Panc1 (cell line): ENCODE measurements around the gene MGA.

Source experiments
- POLR2AphosphoS5 ChIP-seq: IDR thresholded peaks from 2 replicates; pipeline ENCODE4 v1.6.1; 2012; ENCODE audit warnings: mild to moderate bottlenecking, low read depth, low read length, moderate library complexity
- SIN3A ChIP-seq: IDR thresholded peaks from 2 replicates; pipeline ENCODE4 v1.6.1; 2012; ENCODE audit warnings: low read depth, mild to moderate bottlenecking, low read length, moderate library complexity, borderline replicate concordance; ENCODE audit not compliant: insufficient read depth
- TCF7L2 ChIP-seq: IDR thresholded peaks from 2 replicates; pipeline ENCODE4 v1.6.1; 2011; ENCODE audit warnings: mild to moderate bottlenecking, low read depth, low read length, inconsistent platforms
- TF ChIP-seq, protein P1 (sequence below): fragments of 450-650 bp; IDR thresholded peaks from 2 replicates; pipeline ENCODE4 v1.5.1; 2017; ENCODE audit warnings: mild to moderate bottlenecking
- TF ChIP-seq, protein P2 (sequence below), 2 experiments: IDR thresholded peaks; 2 replicates each; pipeline ENCODE4 v1.6.1; 2011 to 2012; ENCODE audit warnings: low read depth in 2 of 2, control low read depth in 1 of 2, low read length in 1 of 2, mild to moderate bottlenecking in 1 of 2, moderate library complexity in 1 of 2; ENCODE audit not compliant: insufficient read depth in 1 of 2

DNA sequence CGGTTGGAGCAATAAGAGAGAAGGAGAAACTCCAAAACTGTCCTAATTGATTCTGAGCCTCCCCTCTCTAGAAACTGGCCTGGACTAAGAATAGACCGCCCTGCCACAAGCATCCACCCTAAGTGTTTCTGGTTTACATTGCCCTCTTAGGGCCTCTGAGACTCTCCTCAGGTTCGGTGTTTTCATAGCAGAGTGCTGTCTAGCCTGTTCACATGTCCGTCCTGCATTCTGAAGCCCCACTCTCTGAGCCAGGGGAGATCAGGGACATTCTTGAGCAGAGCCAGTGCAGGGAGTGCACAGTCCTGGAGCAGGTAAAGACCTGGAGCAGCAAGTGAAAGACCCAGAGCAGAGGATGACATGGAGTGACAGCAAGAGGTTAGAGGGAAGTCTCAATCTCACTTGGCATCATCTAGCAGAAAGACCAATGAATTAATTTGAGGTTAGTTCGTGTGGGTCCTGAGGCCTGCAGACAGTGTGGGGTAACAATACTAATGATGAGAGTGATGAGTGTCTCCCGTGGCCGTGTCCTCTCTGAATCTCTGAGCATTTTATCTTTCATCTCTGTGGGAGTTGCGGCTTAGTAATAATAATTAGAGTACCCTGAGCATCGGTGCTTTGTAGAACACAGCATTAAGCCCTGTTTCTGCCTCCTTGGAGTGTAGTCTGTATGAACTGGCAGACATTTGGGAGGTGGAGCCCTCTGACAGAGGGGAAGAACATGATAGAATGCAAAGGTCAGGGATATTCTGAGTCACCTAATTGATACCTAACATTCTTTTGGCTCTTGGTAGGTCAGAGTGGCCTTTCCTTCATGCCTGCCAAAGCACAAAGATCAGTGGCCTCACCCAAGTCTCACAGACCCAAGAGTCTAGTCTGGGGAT is 138.6 kb downstream of the MGA start:
- TF ChIP-seq, protein P1, sequence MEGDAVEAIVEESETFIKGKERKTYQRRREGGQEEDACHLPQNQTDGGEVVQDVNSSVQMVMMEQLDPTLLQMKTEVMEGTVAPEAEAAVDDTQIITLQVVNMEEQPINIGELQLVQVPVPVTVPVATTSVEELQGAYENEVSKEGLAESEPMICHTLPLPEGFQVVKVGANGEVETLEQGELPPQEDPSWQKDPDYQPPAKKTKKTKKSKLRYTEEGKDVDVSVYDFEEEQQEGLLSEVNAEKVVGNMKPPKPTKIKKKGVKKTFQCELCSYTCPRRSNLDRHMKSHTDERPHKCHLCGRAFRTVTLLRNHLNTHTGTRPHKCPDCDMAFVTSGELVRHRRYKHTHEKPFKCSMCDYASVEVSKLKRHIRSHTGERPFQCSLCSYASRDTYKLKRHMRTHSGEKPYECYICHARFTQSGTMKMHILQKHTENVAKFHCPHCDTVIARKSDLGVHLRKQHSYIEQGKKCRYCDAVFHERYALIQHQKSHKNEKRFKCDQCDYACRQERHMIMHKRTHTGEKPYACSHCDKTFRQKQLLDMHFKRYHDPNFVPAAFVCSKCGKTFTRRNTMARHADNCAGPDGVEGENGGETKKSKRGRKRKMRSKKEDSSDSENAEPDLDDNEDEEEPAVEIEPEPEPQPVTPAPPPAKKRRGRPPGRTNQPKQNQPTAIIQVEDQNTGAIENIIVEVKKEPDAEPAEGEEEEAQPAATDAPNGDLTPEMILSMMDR: no peak
- TF ChIP-seq TCF7L2 (no peak), POLR2AphosphoS5 (no peak), SIN3A (no peak)
- TF ChIP-seq, protein P2, sequence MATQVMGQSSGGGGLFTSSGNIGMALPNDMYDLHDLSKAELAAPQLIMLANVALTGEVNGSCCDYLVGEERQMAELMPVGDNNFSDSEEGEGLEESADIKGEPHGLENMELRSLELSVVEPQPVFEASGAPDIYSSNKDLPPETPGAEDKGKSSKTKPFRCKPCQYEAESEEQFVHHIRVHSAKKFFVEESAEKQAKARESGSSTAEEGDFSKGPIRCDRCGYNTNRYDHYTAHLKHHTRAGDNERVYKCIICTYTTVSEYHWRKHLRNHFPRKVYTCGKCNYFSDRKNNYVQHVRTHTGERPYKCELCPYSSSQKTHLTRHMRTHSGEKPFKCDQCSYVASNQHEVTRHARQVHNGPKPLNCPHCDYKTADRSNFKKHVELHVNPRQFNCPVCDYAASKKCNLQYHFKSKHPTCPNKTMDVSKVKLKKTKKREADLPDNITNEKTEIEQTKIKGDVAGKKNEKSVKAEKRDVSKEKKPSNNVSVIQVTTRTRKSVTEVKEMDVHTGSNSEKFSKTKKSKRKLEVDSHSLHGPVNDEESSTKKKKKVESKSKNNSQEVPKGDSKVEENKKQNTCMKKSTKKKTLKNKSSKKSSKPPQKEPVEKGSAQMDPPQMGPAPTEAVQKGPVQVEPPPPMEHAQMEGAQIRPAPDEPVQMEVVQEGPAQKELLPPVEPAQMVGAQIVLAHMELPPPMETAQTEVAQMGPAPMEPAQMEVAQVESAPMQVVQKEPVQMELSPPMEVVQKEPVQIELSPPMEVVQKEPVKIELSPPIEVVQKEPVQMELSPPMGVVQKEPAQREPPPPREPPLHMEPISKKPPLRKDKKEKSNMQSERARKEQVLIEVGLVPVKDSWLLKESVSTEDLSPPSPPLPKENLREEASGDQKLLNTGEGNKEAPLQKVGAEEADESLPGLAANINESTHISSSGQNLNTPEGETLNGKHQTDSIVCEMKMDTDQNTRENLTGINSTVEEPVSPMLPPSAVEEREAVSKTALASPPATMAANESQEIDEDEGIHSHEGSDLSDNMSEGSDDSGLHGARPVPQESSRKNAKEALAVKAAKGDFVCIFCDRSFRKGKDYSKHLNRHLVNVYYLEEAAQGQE (IDR thresholded peaks at IDR 0.05; ENCODE audit: insufficient read depth in 1 of 2, low read depth in 2 of 2, low read length in 1 of 2): no peak
